ENCODE data around the gene ACSF2. TPM values are rescaled to one million over a fixed set of nuclear protein-coding genes. Genes with fewer than 3 reads are reported as not detected.

ACSF2 gene
- polyA plus RNA-seq, 1 of the 3 experiments (the other 2 are of a cell fraction): 46.6 TPM

DNA sequence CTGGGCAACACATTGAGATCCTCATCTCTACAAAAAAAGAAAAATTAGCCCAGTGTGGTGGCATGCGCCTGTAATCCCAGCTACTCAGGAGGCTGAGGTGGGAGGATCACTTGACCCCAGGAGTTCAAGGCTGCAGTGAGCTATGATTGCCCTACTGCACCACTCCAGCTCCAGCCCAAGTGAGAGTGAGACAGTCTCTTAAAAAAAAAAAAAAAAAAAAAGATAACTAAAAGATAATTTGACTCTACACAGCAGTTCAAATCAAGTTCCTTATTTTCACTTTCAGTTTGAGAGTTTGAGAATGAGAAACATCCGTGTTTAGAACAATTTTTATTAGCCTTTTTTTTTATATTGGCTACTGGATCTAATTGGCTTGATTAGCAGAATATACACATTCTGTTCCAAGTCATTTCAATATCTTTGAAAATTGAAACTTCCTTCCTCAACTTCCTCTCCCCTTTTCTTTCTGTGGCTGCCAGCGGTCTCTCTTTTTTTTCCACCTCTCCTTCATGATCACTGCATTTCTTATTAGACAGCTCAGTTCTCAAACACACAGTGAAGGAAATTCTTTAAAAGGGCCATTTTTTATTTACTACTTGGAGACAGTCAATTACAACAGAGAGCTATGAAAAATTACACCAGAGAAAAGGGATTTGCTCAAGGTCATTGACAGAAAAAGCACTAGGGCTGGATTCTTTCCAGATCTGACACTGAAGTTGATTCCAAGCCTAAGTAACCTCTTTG, 4.5 kb upstream of the ACSF2 start:
- no peak for DNase-seq
- peaks cover 14% of the 10 kb centered on the region; the same call in 1 of the 2 replicates for H3K79me2 ChIP-seq (ENCODE audit: insufficient read depth)
- TF ChIP-seq GABPA (IDR thresholded peaks at IDR 0.05; ENCODE audit: low read depth) (no peak), ELF1 (IDR thresholded peaks at IDR 0.05) (no peak), MXI1 (IDR thresholded peaks at IDR 0.05; ENCODE audit: low read depth, low read length) (no peak), CHD2 (IDR thresholded peaks at IDR 0.05; ENCODE audit: low read length, partially characterized antibody) (no peak), TEAD4 (IDR thresholded peaks at IDR 0.05; ENCODE audit: borderline replicate concordance, insufficient read depth) (no peak), FOXM1 (IDR thresholded peaks at IDR 0.05; ENCODE audit: low read depth) (no peak), CTCF (IDR thresholded peaks at IDR 0.05) (no peak), POLR2AphosphoS5 (IDR thresholded peaks at IDR 0.05; ENCODE audit: low read depth, low read length) (no peak), NFIC (IDR thresholded peaks at IDR 0.05; ENCODE audit: borderline replicate concordance) (no peak), RAD21 (IDR thresholded peaks at IDR 0.05; ENCODE audit: low read length) (no peak), REST (IDR thresholded peaks at IDR 0.05; ENCODE audit: low read depth, low read length) (no peak)
- TF ChIP-seq, protein P1, sequence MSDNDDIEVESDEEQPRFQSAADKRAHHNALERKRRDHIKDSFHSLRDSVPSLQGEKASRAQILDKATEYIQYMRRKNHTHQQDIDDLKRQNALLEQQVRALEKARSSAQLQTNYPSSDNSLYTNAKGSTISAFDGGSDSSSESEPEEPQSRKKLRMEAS (IDR thresholded peaks at IDR 0.05; ENCODE audit: low read depth): no peak
- H3K4me1 ChIP-seq (ENCODE audit: control insufficient read depth in 1 of 2, insufficient read depth in 2 of 2, low read depth in 1 of 2, low read length in 1 of 2): peaks cover 10 to 21% of the 10 kb centered on the region in 2 experiments; a peak in 3 of 4 replicates
- peak overlapping the region; percentile 39 to 56; a peak in 3 of 4 replicates for H3K27ac ChIP-seq (ENCODE audit: low read depth in 2 of 2, low read length in 1 of 2)
- H3K36me3 ChIP-seq (replicated peaks in 1 of 2; ENCODE audit: control insufficient read depth in 1 of 2, insufficient read depth in 2 of 2, low read length in 1 of 2): no peaks in the 10 kb centered on the region
- H3K4me3 ChIP-seq (ENCODE audit: low read depth in 2 of 2, low read length in 1 of 2): peak overlapping the region in 1 of 2 experiments; percentile 40; a peak in 2 of 4 replicates
- H3K9ac ChIP-seq: 0 out of 2 replicates have a peak overlapping the region, but pooled peaks have one; percentile 18
- POLR2A ChIA-PET: interaction anchor here (0.9 to 1.2 kb wide), 2 partner anchors 24 to 38 kb away, joined by 3 to 4 read pairs; no protein-coding TSS in a partner anchor
- no peaks in the 10 kb centered on the region for H3K27me3 ChIP-seq (ENCODE audit: insufficient read depth)
- 80% methylated on average over 3 of the region's 3 CpGs for WGBS (ENCODE audit: low lambda C conversion rate)
- peak overlapping the region; percentile 77 for H2AFZ ChIP-seq (ENCODE audit: low read depth)
- no peaks in the 10 kb centered on the region for H3K9me3 ChIP-seq
- CTCF ChIA-PET: interaction anchor here (1.1 to 1.7 kb wide), 5 partner anchors 9 to 59 kb away, joined by 5 to 8 read pairs (median 5); partner anchors contain the start of genes LRRC59 and RSAD1
- peak overlapping the region; percentile 42; the same call in 1 of the 2 replicates for H3K4me2 ChIP-seq
- H4K20me1 ChIP-seq (ENCODE audit: insufficient read depth): no peaks in the 10 kb centered on the region
- H3K9me2 ChIP-seq: no peaks in the 10 kb centered on the region
- peaks cover 30% of the 10 kb centered on the region for H3F3A ChIP-seq (replicated peaks; ENCODE audit: insufficient read depth)

All from SK-N-SH (cell line).